Measurements from ENCODE around the gene XRCC6.
"Not testable (repeated sequence)": the region's sequence is repeated elsewhere in the genome, so short reads cannot be mapped to it uniquely, and the experiment has no call there.

The XRCC6 gene

GRCh38 chr22:41621099-41621910 is at the start of gene XRCC6:
TSS of gene XRCC6 (plus strand) at chr22:41621295. CDS start at chr22:41622005, 710 bp downstream.
- peak; percentile 100 for DNase-seq (ENCODE audit: low spot score)

GRCh38 chr22:41571786-41572185 is 49.3 kb upstream of the XRCC6 start:
- DNase-seq (ENCODE audit: low spot score), result no peak

- DNase-seq (ENCODE audit: low spot score), result not testable (repeated sequence)
These were observed 48.8 kb upstream of the XRCC6 start for GRCh38 chr22:41572305-41572704.

- no peak for DNase-seq (ENCODE audit: low spot score)
These were observed 47.4 kb upstream of the XRCC6 start for GRCh38 chr22:41573677-41574076.

GRCh38 chr22:41574847-41575381 is 46.2 kb upstream of the XRCC6 start:
- no peak for DNase-seq (ENCODE audit: low spot score)

- DNase-seq (ENCODE audit: low spot score), result no peak
These were observed 45.6 kb upstream of the XRCC6 start for GRCh38 chr22:41575533-41575932.

GRCh38 chr22:41576877-41577276 is 44.2 kb upstream of the XRCC6 start:
- DNase-seq (ENCODE audit: low spot score), result no peak

- DNase-seq (ENCODE audit: low spot score), result no peak
These were observed 43.0 kb upstream of the XRCC6 start for GRCh38 chr22:41578114-41578513.

- DNase-seq (ENCODE audit: low spot score), result no peak
These were observed 42.3 kb upstream of the XRCC6 start for GRCh38 chr22:41578818-41579217.

- DNase-seq (ENCODE audit: low spot score), result no peak
These were observed 41.6 kb upstream of the XRCC6 start for GRCh38 chr22:41579297-41579996.

- no peak for DNase-seq (ENCODE audit: low spot score)
These were observed 41.1 kb upstream of the XRCC6 start for GRCh38 chr22:41579997-41580355.

GRCh38 chr22:41582694-41583093 is 38.4 kb upstream of the XRCC6 start:
- DNase-seq (ENCODE audit: low spot score), result no peak

- DNase-seq (ENCODE audit: low spot score), result no peak
These were observed 36.2 kb upstream of the XRCC6 start for GRCh38 chr22:41584881-41585280.

- no peak for DNase-seq (ENCODE audit: low spot score)
These were observed 35.2 kb upstream of the XRCC6 start for GRCh38 chr22:41585898-41586297.

- DNase-seq (ENCODE audit: low spot score), result no peak
These were observed 33.8 kb upstream of the XRCC6 start for GRCh38 chr22:41587347-41587723.

GRCh38 chr22:41589391-41590241 is 31.5 kb upstream of the XRCC6 start, which contains the start of gene PMM1:
TSS of gene PMM1 (minus strand) at chr22:41589840. CDS start at chr22:41589805, 35 bp downstream.
- peak; percentile 100 for DNase-seq (ENCODE audit: low spot score)

- not testable (repeated sequence) for DNase-seq (ENCODE audit: low spot score)
These were observed 27.6 kb upstream of the XRCC6 start for GRCh38 chr22:41593336-41593960.

GRCh38 chr22:41595703-41596102 is 25.4 kb upstream of the XRCC6 start:
- no peak for DNase-seq (ENCODE audit: low spot score)

- DNase-seq (ENCODE audit: low spot score), result peak; percentile 64
These were observed 24.1 kb upstream of the XRCC6 start for GRCh38 chr22:41596776-41597634.

- DNase-seq (ENCODE audit: low spot score), result no peak
These were observed 23.5 kb upstream of the XRCC6 start for GRCh38 chr22:41597635-41597953.

GRCh38 chr22:41598081-41598480 is 23.0 kb upstream of the XRCC6 start:
- DNase-seq (ENCODE audit: low spot score), result no peak

Measured in globus pallidus (tissue), 1 donor.